HFF-Myc (cell line): ENCODE measurements around the gene SNRK.
A peak's percentile ranks its signal among the peaks of the same experiment; 100 is the strongest.

ENCODE experiments used
- DNase-seq: peaks from one replicate; pipeline ENCODE4 v3.0.0-alpha.2; 2011; ENCODE audit warnings: low read depth; ENCODE audit errors: extremely low read depth
- H3K4me3 ChIP-seq: replicated peaks from 2 replicates; pipeline ENCODE4 v1.5.1; 2011; ENCODE audit warnings: low read depth, mild to moderate bottlenecking, control low read depth, low read length
- CTCF ChIP-seq: IDR thresholded peaks from 2 replicates; pipeline ENCODE4 v1.5.1; 2012; ENCODE audit warnings: mild to moderate bottlenecking, low read depth, low read length, control low read depth; ENCODE audit errors: missing control alignments

SNRK gene

GRCh38 chr3:43284171-43284570 lies 2.2 kb upstream of the SNRK start:
- TF ChIP-seq CTCF: no peak
- H3K4me3 ChIP-seq: no peak overlapping the region
- DNase-seq: no peak

GRCh38 chr3:43285644-43286043 lies 696 bp upstream of the SNRK start:
- DNase-seq: no peak

GRCh38 chr3:43286841-43287499 lies 630 bp downstream of the SNRK start:
- DNase-seq: no peak
- no peak for TF ChIP-seq CTCF
- peak overlapping the region; percentile 64 for H3K4me3 ChIP-seq

More at GRCh38 chr3:43285644-43286043, 696 bp upstream of the SNRK start:
- no peak for TF ChIP-seq CTCF
- peak overlapping the region; percentile 64 for H3K4me3 ChIP-seq

- TF ChIP-seq CTCF: no peak
- DNase-seq: no peak
- H3K4me3 ChIP-seq: peak overlapping the region; percentile 64
Measured at GRCh38 chr3:43287500-43287873, 1.1 kb downstream of the SNRK start.

GRCh38 chr3:43288366-43288765 lies 2.0 kb downstream of the SNRK start:
- TF ChIP-seq CTCF: no peak
- DNase-seq: no peak
- peak overlapping the region; percentile 64; the same call in 1 of the 2 replicates for H3K4me3 ChIP-seq

- TF ChIP-seq CTCF: no peak
- no peak for DNase-seq
- peak overlapping the region; percentile 64; the same call in 1 of the 2 replicates for H3K4me3 ChIP-seq
Measured at GRCh38 chr3:43288850-43289249, 2.5 kb downstream of the SNRK start.

GRCh38 chr3:43289401-43289800 lies 3.1 kb downstream of the SNRK start:
- no peak for DNase-seq
- TF ChIP-seq CTCF: no peak
- no peak overlapping the region for H3K4me3 ChIP-seq
